Hindlimb muscle (tissue), 1 donor: ENCODE measurements around the gene TSPAN9. TPM values are rescaled to one million over a fixed set of nuclear protein-coding genes. Genes with fewer than 3 reads are reported as not detected.

Source experiments
- DNase-seq: peaks from one replicate; pipeline ENCODE4 v3.0.0-alpha.2; 2013
- polyA plus RNA-seq: library from polyadenylated mRNA; unstranded; fragments of 120-200 nt; gene quantifications from one replicate; pipeline ENCODE4 v1.2.1, GENCODE V29; 2013; ENCODE audit not compliant: insufficient read length

The TSPAN9 gene
- polyA plus RNA-seq, 1 donor: 98.9 TPM

DNA sequence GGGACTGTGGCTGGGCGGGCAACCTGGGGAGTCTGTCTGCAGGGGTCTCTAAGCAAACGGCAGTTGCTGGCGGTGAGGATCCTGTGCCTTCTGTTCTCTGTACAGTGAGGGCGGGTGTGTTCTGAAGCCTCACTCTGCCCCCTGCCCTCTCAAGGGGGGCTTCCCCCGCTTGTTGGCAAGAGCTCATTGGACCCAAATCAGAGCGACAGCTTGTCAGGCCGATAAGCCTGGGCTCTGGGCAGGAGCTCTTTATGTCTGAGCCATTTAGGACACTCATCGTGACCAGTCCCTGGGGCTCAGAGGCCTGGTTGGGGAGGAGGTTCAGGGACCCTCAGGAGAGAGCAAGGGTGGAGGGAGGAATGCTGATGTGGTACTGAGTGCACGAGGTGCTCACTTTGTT lies 136.0 kb downstream of the TSPAN9 start:
- no peak for DNase-seq

GRCh38 chr12:3213768-3214167 lies 136.6 kb downstream of the TSPAN9 start:
- no peak for DNase-seq

GRCh38 chr12:3214526-3215365 lies 137.6 kb downstream of the TSPAN9 start:
- no peak for DNase-seq

- DNase-seq: no peak
Observed at GRCh38 chr12:3215410-3215975, 138.3 kb downstream of the TSPAN9 start.

GRCh38 chr12:3216097-3216496 lies 138.9 kb downstream of the TSPAN9 start:
- no peak for DNase-seq

DNA sequence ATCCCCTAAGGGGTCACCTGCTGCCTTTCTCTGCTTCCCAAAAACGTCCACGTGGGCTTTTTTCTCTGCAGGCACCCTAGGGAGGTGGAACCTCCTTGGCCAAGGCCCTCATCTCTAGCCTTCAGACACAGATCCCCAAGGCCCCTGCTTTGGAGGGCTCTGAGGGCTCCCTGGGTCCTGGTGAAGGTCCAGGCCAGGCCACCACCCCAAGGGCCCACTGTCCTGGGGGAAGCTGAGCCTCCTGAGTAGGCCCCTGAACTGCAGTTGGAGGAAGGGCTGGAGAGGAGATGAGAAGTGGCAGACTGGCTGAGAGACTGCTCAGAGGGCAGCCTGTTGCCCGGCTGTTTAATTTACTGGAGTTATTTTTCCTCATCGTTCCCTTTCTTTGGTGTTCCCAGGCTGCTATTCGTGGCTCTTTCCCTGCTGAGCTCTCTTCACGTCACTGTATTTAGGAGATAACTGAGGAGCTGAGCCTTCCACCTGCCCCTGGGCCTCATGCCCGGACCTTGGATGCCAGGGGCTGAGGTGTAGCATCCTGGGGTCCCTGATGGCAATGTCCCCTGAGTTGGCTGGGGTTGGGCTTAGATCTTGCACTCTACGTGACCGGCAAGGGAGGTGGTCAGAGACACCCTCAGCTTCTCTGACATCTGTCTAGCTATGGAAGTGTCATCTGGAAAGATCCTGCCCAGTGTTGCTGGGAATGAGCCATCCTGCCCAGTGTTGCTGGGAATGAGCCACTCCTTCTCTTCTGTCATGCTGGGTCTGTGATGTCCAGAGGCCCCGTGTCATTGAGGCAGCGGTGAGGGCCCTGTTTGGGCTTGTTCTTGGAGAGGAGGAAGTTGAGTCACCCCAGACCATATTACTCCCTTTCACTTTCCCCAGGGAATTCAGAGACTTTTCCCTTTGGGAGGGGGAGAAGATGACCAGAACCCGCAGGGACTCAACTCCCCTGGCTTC lies 139.8 kb downstream of the TSPAN9 start:
- DNase-seq: no peak

GRCh38 chr12:3217683-3218079 lies 140.5 kb downstream of the TSPAN9 start:
- DNase-seq: no peak

- DNase-seq: no peak
Observed at GRCh38 chr12:3218228-3219171, 141.3 kb downstream of the TSPAN9 start.

GRCh38 chr12:3219233-3219632 lies 142.1 kb downstream of the TSPAN9 start:
- no peak for DNase-seq

GRCh38 chr12:3220382-3221321 lies 143.5 kb downstream of the TSPAN9 start:
- DNase-seq: no peak

DNA sequence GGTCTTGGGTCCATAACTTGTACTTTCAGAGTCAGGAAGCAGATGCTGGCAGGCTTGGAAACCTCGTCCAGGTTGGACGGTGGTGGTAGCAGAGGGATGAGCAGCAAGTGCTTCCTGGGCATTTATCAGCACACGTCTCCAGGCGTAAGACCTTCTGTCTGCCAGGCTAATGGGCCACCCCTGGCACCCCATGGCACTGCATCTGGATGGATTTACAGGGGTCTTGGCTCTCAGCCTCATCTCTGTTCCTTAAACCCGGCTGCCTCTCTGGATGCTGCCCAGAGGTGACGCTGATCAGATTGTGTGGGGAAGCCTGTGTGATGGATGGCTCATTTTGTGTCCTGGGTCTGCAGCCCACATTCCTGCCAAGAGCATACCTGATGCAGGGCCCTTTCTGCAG lies 145.1 kb downstream of the TSPAN9 start:
- DNase-seq: no peak

- no peak for DNase-seq
Observed at GRCh38 chr12:3222979-3223378, 145.8 kb downstream of the TSPAN9 start.

DNA sequence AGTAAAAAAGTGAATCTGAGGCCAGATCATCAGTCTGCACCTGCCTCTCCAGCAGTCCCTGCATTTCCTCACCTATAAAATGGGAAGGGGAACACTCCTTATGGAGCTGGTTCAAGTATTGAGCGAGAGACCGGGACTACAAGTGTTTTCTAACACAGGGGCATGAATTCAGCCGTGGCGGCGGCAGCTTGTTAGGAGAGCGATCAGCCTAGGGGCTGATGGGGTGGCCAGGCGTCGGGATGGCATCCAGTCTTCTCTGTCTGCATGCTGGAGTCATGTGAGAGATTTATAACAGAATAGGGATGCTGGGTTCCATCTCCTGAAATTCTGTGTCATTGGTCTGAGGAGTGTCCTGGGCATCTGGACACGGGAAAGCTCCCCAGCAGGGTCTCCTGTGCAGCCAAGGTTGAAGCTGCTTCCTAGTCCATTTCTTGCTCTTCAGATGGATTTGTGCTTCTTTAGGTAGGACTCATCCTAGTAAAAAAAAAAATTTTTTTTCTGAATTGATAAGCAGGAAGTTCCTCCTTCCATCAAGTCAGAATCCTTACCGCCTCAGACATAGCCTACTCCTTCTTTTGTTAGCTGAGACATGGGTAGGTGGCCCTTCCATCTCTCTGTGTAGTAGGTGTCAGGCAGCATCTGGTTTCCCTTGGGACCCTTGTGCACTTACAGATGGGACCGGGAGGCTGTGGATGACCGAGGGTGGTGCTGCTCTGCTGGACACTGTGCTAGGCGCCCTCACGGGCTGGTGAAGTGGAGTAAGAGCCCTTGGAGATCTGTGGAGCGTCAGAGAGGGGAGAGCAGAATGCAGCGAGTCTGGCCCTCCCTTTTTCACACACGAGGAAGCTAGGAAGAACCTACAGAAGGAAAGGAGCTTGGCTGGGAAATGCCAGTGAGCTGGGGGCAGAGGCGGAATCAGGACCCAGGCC lies 146.7 kb downstream of the TSPAN9 start:
- no peak for DNase-seq

- no peak for DNase-seq
Observed at GRCh38 chr12:3224530-3224903, 147.3 kb downstream of the TSPAN9 start.

DNA sequence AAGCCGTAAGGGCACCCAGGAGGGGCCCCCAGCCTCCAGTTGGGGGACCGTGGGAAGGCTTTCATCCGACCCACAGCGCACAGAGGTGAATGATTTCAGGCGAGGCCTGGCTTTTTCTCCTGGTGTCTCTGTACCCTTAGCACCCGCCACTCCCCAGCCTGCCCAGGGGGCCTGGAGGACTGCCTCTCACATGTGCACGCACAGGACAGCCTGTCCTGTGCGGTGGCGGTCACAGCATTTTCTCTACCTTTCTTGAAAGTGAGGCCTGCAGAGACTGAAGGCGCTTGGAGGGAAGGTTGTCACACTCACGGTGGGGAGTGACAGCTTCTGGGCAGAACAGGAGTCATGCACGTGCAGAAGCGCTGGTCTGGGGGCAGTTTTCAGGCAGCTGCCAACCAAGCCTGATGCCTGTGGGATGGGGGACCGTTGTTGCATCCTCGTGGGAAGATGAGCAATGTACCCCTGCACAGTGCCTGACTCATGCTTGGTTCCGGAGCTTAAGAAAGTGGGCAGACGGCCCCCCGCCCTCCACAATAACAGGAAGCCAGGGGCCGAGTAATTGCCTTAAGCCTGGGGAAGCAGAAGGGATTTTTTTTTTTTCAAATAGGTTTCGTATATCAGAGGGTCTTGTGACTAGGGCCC lies 148.1 kb downstream of the TSPAN9 start:
- DNase-seq: no peak

DNA sequence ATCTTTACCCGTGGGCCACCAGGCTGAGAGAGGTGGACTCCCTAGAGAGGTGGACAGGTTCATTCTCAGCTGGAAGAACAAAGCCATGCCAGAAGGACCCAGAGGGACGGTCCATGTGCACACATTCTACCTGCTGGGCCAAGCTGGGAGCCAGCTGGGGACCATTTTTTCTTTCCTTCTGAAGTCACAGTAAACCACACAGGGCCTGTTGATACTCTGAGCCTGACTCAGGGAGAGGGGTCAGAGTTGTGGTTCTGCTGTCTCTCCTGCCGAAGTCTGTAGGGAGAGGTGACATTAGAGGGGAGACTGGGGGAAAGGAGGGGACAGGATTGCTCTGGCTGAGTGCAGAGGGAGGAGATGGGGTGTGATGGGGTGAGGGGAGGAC lies 148.6 kb downstream of the TSPAN9 start:
- DNase-seq: no peak

DNA sequence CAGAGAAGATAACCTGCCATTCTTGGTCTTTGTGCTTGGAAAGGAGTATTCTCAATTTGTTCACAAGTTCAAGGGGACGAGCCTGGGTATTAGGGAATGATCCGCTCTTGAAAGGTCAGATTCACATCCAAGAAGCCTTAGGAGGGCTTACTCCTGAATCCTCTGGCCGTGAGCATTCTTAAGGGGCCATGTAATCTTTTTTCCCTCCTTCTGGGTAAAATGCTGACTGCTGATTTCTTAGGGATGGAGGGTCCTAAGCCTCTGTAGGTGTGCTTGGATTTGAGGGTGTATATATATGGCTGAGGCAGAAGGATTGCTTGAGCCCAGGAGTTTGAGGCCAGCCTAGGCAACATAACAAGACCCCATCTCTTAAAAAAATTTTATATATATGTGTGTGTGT lies 149.1 kb downstream of the TSPAN9 start:
- DNase-seq: no peak

GRCh38 chr12:3227076-3227975 lies 150.1 kb downstream of the TSPAN9 start:
- DNase-seq: no peak
